GM12878 (cell line): ENCODE measurements around the gene RIMS3. TPM values are rescaled to one million over a fixed set of nuclear protein-coding genes. Genes with fewer than 3 reads are reported as not detected.

Experiments used
- ATAC-seq: fragments of 200-7000 bp; cut with Tn5 transposase; 3 replicates; pipeline ENCODE4 v1.9.1; 2020; ENCODE audit warnings: mild to moderate bottlenecking, moderate library complexity
- BruUV-seq: library from RNA; stranded (reverse); fragments of 400-500 nt; replicated peaks from 2 replicates; lab custom pipeline; 2021; lab: Mats Ljungman, UMichigan
- CTCF ChIA-PET: fragments of 300-600 bp; sonication (Branson Sonifier 250); formaldehyde crosslinking; extraction: SDS; loops from one replicate; lab custom pipeline; 2021; ENCODE audit warnings: inconsistent platforms; lab: Yijun Ruan, JAX
- POLR2A ChIA-PET: fragments of 350-600 bp; formaldehyde crosslinking; extraction: SDS; loops from one replicate; lab custom pipeline; 2021; ENCODE audit warnings: inconsistent platforms; lab: Charles Lee
- RAD21 ChIA-PET: fragments of 300-600 bp; sonication (Branson Sonifier 250); formaldehyde crosslinking; loops from one replicate; lab custom pipeline; 2023; ENCODE audit warnings: antibody characterized with exemption; ENCODE audit not compliant: unreplicated experiment; lab: Charles Lee
- SMC1A ChIA-PET: fragments of 300-600 bp; sonication (Branson Sonifier 250); formaldehyde crosslinking; loops from one replicate; lab custom pipeline; 2023; ENCODE audit not compliant: unreplicated experiment, uncharacterized antibody; lab: Charles Lee
- DNase-seq: peaks from one replicate; pipeline ENCODE4 v3.0.0-alpha.2; 2011; ENCODE audit warnings: low read depth, low spot score
- FAIRE-seq: peaks from 3 replicates; lab custom pipeline; 2011; peaks lifted over from hg19 to GRCh38; lab: Jason Lieb, UNC
- H2AFZ ChIP-seq: 2 replicates; pipeline ENCODE4 v1.6.0; 2011; ENCODE audit warnings: low read depth, low read length, control low read depth; ENCODE audit not compliant: control insufficient read depth
- H3K27ac ChIP-seq: 2 replicates; pipeline ENCODE4 v1.5.1; 2011; ENCODE audit warnings: control low read depth; ENCODE audit not compliant: control insufficient read depth, insufficient read depth
- H3K27me3 ChIP-seq, 2 experiments: replicated peaks in 1 of 2; 2 replicates each; pipeline versions ENCODE4 v1.6.0 to v1.6.1; 2011; ENCODE audit warnings: low read length in 1 of 2; ENCODE audit not compliant: control insufficient read depth in 2 of 2, insufficient read depth in 2 of 2
- H3K36me3 ChIP-seq, 2 experiments: 2 replicates each; pipeline ENCODE4 v1.5.1; 2011; ENCODE audit warnings: low read length in 1 of 2; ENCODE audit not compliant: control insufficient read depth in 2 of 2, insufficient read depth in 2 of 2
- H3K4me1 ChIP-seq: 2 replicates; pipeline ENCODE4 v1.6.1; 2011; ENCODE audit warnings: mild to moderate bottlenecking, low read length, moderate library complexity, mixed read lengths; ENCODE audit not compliant: control insufficient read depth, insufficient read depth
- H3K4me2 ChIP-seq: 2 replicates; pipeline ENCODE4 v1.6.0; 2011; ENCODE audit warnings: control low read depth; ENCODE audit not compliant: control insufficient read depth, insufficient read depth
- H3K4me3 ChIP-seq: fragments of 200-600 bp; sonication (generic); 2 replicates; pipeline ENCODE4 v1.5.1; 2016
- H3K79me2 ChIP-seq: 2 replicates; pipeline ENCODE4 v1.6.0; 2011; ENCODE audit warnings: low read length; ENCODE audit not compliant: control insufficient read depth, insufficient read depth
- H3K9ac ChIP-seq: 2 replicates; pipeline ENCODE4 v1.8.0; 2011; ENCODE audit warnings: low read length, control low read depth, mixed read lengths; ENCODE audit not compliant: control insufficient read depth, insufficient read depth
- H3K9me3 ChIP-seq: replicated peaks from 3 replicates; pipeline ENCODE4 v1.5.1; 2011; ENCODE audit warnings: mild to moderate bottlenecking, low read length; ENCODE audit not compliant: control insufficient read depth, insufficient read depth
- H4K20me1 ChIP-seq: 2 replicates; pipeline ENCODE4 v1.6.0; 2011; ENCODE audit not compliant: control insufficient read depth, insufficient read depth
- BACH1 ChIP-seq: fragments of 450-650 bp; IDR thresholded peaks from 2 replicates; pipeline ENCODE4 v1.6.1; 2017; ENCODE audit warnings: mild to moderate bottlenecking, borderline replicate concordance
- BMI1 ChIP-seq: fragments of 450-650 bp; IDR thresholded peaks from 2 replicates; pipeline ENCODE4 v1.6.1; 2016; ENCODE audit warnings: mild to moderate bottlenecking, moderate library complexity, borderline replicate concordance
- CBFB ChIP-seq: IDR thresholded peaks from 2 replicates; pipeline ENCODE4 v1.6.1; 2016; ENCODE audit warnings: antibody characterized with exemption, low read depth
- CHD4 ChIP-seq: fragments of 200-600 bp; sonication (generic); IDR thresholded peaks from 2 replicates; pipeline ENCODE4 v1.6.1; 2016; ENCODE audit warnings: mild to moderate bottlenecking
- NR2C1 ChIP-seq: fragments of 450-650 bp; IDR thresholded peaks from 2 replicates; pipeline ENCODE4 v1.6.1; 2017; ENCODE audit warnings: antibody characterized with exemption, mild to moderate bottlenecking, moderate library complexity
- SP1 ChIP-seq: IDR thresholded peaks from one replicate; pipeline ENCODE4 v1.6.1; 2011; ENCODE audit warnings: low read depth, low read length
- STAT1 ChIP-seq: fragments of 450-650 bp; conservative IDR thresholded peaks from 2 replicates; pipeline ENCODE4 v1.6.1; 2014; ENCODE audit warnings: antibody characterized with exemption, mild to moderate bottlenecking
- WGBS: methylation state at CpG from one replicate; pipeline ENCODE4 v1.1.6; 2016; ENCODE audit warnings: low lambda C conversion rate; ENCODE audit not compliant: insufficient replicate concordance, insufficient coverage; ENCODE audit errors: missing lambda C conversion rate; 5-methylcytosine and 5-hydroxymethylcytosine counted together
- in situ Hi-C: fragments of 300-500 bp; cut with MboI; formaldehyde crosslinking; loops from 9 replicates; pipeline ENCODE4 v1.14.3; 2018; ENCODE audit warnings: mixed read lengths
- intact Hi-C: fragments of 100-400 bp; cut with micrococcal nuclease; formaldehyde crosslinking; loops from one replicate; pipeline ENCODE4 v1.14.2; 2022; ENCODE audit not compliant: unreplicated experiment
- polyA plus RNA-seq, 11 experiments: library from polyadenylated mRNA; depleted of rRNA in 4 of 11; unstranded in 6 of 11; stranded (reverse) in 5 of 11; fragments of >200 nt; fragmentation: Nextera tagmentation in 4 of 11; fragmentation: Illumina TruSeq in 1 of 11; extraction: Ambion mirVana in 4 of 11; extraction: Trizol in 1 of 11; gene quantifications; 1 replicate in 1 of 11; 2 replicates in 10 of 11; pipeline versions ENCODE4 v1.2.1 to v1.2.3, GENCODE V29; 2011 to 2016; ENCODE audit warnings: inconsistent platforms in 2 of 11, missing spikeins in 2 of 11, low read depth in 1 of 11
- total RNA-seq, 4 experiments: library from RNA; depleted of rRNA in 3 of 4; stranded (reverse); fragments of >200 nt in 3 of 4; fragmentation: Illumina TruSeq in 1 of 4; extraction: Trizol in 1 of 4; gene quantifications; 2 replicates each; pipeline versions ENCODE4 v1.2.1 to v1.2.3, GENCODE V29; 2013 to 2021
- TF ChIP-seq, protein P1 (sequence below): fragments of 450-650 bp; formaldehyde crosslinking; IDR thresholded peaks from 2 replicates; pipeline ENCODE4 v1.5.0; 2022; ENCODE audit warnings: mild to moderate bottlenecking, missing genetic modification characterization

The RIMS3 gene
- total and polyA plus RNA-seq, 10 of the 15 experiments (the other 5 are each of a cell fraction or from before 2014, with no cell fraction given): 0.02 to 4.7 (median 0.39) TPM

DNA sequence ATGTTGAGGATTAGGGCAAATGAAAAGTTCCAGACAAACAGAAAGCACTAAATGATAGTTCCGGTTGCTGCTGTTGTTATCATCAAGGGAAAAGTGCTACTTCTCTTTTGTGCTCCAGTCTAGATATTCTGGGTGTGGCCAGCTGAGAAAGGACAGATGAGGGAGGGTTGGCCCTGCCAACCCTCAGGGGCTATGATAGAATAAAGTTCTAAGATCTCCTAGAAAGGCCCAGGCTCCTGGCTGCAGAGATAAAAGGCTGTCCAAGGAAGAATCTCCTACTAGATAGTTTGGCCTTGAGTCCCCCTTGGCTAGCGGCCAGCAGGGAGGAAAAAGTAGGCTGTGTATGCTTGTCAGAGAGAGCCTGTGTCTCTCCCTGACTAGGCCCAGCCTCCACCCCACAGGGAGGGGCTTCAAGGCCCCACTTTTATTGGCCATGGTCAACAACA lies 31.5 kb downstream of the RIMS3 start:
- no TSS peak for BruUV-seq
- Histone ChIP-seq H3K79me2 (no peaks in the 10 kb centered on the region), H2AFZ (no peak overlapping the region), H3K27ac (no peak overlapping the region), H3K4me1 (peaks cover 6% of the 10 kb centered on the region), H3K9me3 (no peaks in the 10 kb centered on the region; the same call in 2 of the 3 replicates), H3K9ac (no peak overlapping the region), H3K4me2 (no peak overlapping the region), H3K27me3 (no peaks in the 10 kb centered on the region), H4K20me1 (no peaks in the 10 kb centered on the region), H3K36me3 (no peaks in the 10 kb centered on the region), H3K4me3 (no peak overlapping the region)
- no peak for DNase-seq
- FAIRE-seq: no peak
- ATAC-seq: peak; percentile 62
- RAD21 ChIA-PET: interaction anchor here (0.9 kb wide), 1 partner anchor 12 kb away, joined by 3 read pairs; no protein-coding TSS in a partner anchor
- TF ChIP-seq BMI1 (no peak), NR2C1 (no peak), CBFB (no peak), CHD4 (no peak), SP1 (no peak), STAT1 (no peak), BACH1 (no peak)
- TF ChIP-seq, protein P1, sequence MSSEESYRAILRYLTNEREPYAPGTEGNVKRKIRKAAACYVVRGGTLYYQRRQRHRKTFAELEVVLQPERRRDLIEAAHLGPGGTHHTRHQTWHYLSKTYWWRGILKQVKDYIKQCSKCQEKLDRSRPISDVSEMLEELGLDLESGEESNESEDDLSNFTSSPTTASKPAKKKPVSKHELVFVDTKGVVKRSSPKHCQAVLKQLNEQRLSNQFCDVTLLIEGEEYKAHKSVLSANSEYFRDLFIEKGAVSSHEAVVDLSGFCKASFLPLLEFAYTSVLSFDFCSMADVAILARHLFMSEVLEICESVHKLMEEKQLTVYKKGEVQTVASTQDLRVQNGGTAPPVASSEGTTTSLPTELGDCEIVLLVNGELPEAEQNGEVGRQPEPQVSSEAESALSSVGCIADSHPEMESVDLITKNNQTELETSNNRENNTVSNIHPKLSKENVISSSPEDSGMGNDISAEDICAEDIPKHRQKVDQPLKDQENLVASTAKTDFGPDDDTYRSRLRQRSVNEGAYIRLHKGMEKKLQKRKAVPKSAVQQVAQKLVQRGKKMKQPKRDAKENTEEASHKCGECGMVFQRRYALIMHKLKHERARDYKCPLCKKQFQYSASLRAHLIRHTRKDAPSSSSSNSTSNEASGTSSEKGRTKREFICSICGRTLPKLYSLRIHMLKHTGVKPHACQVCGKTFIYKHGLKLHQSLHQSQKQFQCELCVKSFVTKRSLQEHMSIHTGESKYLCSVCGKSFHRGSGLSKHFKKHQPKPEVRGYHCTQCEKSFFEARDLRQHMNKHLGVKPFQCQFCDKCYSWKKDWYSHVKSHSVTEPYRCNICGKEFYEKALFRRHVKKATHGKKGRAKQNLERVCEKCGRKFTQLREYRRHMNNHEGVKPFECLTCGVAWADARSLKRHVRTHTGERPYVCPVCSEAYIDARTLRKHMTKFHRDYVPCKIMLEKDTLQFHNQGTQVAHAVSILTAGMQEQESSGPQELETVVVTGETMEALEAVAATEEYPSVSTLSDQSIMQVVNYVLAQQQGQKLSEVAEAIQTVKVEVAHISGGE (CRISPR knock-in tag): no peak
- POLR2A ChIA-PET: no interaction called here
- SMC1A ChIA-PET: interaction anchor here (0.9 to 1.0 kb wide), 2 partner anchors 9 to 214 kb away, joined by 3 read pairs; no protein-coding TSS in a partner anchor
- CTCF ChIA-PET: interaction anchor here (1.4 to 2.0 kb wide), 3 partner anchors 24 to 101 kb away, joined by 4 to 5 read pairs (median 4); no protein-coding TSS in a partner anchor
- intact Hi-C loops: no loop called here
- WGBS: 29% methylated on average over 2 of the region's 2 CpGs
- in situ Hi-C loops: no loop called here
